T-helper 1 cell treated with Interleukin-12 subunit alpha and Interleukin-12 subunit beta and Interleukin-4 antibody, amounts not matched to agents 30 μg/mL and 1 μg/mL, for 36 hours (primary cell): ENCODE measurements around the gene TOMM6.

Experiments
- H3K27ac Mint-ChIP-seq: one replicate; pipeline ENCODE4 v1.8.0; 2021; ENCODE audit warnings: mild to moderate bottlenecking, mixed read lengths
- H3K27me3 Mint-ChIP-seq: one replicate; pipeline ENCODE4 v1.8.0; 2021; ENCODE audit warnings: low read depth, mixed read lengths
- H3K36me3 Mint-ChIP-seq: one replicate; pipeline ENCODE4 v1.8.0; 2021; ENCODE audit warnings: low read depth, mixed read lengths
- H3K4me1 Mint-ChIP-seq: one replicate; pipeline ENCODE4 v1.8.0; 2021; ENCODE audit warnings: low read depth, mixed read lengths
- H3K4me3 Mint-ChIP-seq: one replicate; pipeline ENCODE4 v1.8.0; 2021; ENCODE audit warnings: mild to moderate bottlenecking, moderate library complexity, mixed read lengths
- H3K9me3 Mint-ChIP-seq: one replicate; pipeline ENCODE4 v1.8.0; 2021; ENCODE audit warnings: mixed read lengths

The TOMM6 gene

DNA sequence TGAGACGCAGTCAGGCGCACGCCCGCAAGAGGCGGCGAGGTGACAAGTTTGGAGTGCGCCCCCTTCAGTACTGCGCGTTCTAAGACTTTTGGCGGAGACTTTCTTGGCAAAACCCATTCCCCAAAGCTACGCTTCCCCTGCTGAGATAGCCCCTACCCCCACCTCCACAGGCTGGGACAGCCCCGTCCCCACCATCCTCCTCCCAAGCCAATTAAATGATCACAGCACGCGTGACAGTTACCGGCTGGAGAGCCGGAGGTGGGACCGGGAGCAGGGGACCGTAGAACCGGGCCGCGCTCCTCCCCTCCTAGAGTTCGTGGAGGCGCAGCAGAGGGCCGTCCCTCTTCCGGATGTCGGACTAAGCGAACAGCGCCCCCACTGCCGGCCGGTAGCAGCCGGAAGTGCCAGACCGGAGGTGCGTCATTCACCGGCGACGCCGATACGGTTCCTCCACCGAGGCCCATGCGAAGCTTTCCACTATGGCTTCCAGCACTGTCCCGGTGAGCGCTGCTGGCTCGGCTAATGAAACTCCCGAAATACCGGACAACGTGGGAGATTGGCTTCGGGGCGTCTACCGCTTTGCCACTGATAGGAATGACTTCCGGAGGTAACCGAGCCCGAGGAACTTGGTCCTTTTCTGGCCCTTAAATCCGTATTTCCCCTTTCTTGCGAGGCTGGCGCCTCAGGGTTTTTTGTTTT, at the start of gene TOMM6:
Gene TOMM6, plus strand, starts transcription at position 476 of the 699 bp plus-strand sequence. Its CDS starts 4 bp downstream, at position 480.
- Mint-ChIP-seq H3K36me3 (peaks cover 21% of the 10 kb centered on the region), H3K4me1 (peaks cover 11% of the 10 kb centered on the region), H3K4me3 (peak within 1 kb of the TSS; percentile 88), H3K9me3 (no peaks in the 10 kb centered on the region), H3K27ac (peak within 1 kb of the TSS; percentile 94), H3K27me3 (peaks cover 5% of the 10 kb centered on the region)

GRCh38 chr6:41739041-41739440, 48.5 kb upstream of the TOMM6 start:
- no peaks in the 10 kb centered on the region for H3K27me3 Mint-ChIP-seq
- H3K27ac Mint-ChIP-seq: no peak overlapping the region
- H3K4me1 Mint-ChIP-seq: peaks cover 3% of the 10 kb centered on the region
- no peaks in the 10 kb centered on the region for H3K9me3 Mint-ChIP-seq
- H3K36me3 Mint-ChIP-seq: no peaks in the 10 kb centered on the region
- no peak overlapping the region for H3K4me3 Mint-ChIP-seq

DNA sequence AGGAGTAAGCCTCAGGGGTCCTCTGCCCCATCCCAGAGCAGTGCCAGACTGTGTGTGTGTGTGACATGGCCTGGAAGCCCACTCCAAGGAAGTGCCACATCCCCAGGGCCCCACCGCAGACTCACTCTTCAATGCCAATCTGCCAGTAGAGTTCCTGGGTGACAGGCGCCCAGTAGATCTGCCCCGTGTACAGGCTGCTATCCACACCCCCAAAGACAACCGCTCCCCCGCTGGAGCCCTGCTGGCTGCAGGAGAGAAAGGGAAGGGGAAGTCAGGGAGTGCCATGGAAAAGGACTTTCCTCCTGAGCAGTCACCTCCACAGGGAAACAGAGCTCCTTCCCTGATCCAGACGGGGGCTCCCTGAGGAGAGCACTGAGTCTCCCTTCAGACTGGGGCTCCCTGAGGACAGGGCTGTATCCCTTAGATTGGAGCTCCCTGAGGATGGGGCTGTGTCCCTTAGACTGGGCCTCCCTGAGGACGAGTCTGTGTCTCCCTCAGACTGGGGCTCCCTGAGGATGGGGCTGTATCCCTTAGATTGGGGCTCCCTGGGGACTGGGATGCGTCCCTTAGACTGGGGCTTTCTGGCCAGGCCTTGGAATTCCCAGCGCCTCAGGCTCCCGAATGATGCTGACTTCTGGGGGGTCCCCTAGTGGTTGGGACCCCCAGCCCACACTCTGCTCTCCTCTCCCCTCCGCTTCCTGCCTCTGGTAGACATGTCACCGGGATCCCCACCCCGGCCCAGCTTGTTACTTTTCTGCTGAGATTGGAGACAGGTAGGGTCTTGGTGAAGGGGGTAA, 46.9 kb upstream of the TOMM6 start:
- Mint-ChIP-seq H3K36me3 (no peaks in the 10 kb centered on the region), H3K4me1 (peaks cover 3% of the 10 kb centered on the region), H3K9me3 (no peaks in the 10 kb centered on the region), H3K4me3 (no peak overlapping the region), H3K27ac (no peak overlapping the region), H3K27me3 (no peaks in the 10 kb centered on the region)

DNA sequence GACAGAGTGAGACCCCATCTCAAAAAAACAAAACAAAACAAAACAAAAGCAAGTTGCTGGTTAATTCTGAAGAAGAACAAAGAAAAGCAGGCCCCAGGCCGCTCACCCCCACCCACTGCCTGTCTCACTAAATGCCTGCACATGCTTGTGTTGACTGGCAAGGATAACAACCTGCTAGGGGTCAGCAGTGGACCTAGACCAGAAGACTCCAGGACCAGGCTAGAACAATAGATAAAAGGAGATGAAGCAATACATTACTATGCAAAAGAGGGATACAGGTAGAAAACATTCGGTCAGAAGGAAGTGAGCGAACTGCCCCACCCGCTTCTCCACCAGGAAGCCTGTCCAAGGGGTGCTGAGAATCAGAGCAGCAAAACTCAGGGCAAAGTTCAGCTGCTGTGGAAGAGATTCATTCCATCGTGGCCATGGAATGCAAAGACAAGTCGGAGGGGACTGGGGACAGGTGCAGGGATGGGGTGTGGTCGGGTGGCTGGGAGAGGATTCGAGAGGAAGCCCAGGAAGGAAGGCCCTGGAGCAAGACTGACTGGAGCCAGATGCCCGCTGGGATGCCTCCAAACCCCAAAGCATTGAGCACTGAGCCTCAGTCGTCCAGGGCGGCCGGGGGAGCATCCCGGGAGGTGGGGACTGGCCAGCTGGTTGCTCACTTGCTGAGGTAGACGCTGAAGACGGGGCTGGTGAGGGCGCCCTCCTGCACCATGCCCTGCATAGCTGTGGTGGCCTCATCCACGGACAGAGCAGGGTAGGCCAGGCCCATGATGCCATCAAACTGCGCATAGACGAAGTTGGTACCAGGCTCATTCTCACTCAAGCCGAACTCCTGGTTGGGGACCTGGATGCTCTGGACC, 45.6 kb upstream of the TOMM6 start:
- Mint-ChIP-seq H3K27ac (no peak overlapping the region), H3K36me3 (no peaks in the 10 kb centered on the region), H3K4me3 (no peak overlapping the region), H3K27me3 (no peaks in the 10 kb centered on the region), H3K9me3 (no peaks in the 10 kb centered on the region), H3K4me1 (no peaks in the 10 kb centered on the region)

- Mint-ChIP-seq H3K27me3 (no peaks in the 10 kb centered on the region), H3K4me1 (no peaks in the 10 kb centered on the region), H3K36me3 (no peaks in the 10 kb centered on the region), H3K27ac (no peak overlapping the region), H3K4me3 (no peak overlapping the region), H3K9me3 (no peaks in the 10 kb centered on the region)
These were observed 43.9 kb upstream of the TOMM6 start for GRCh38 chr6:41743406-41744235.

- Mint-ChIP-seq H3K27ac (no peak overlapping the region), H3K9me3 (no peaks in the 10 kb centered on the region), H3K36me3 (no peaks in the 10 kb centered on the region), H3K27me3 (no peaks in the 10 kb centered on the region), H3K4me1 (no peaks in the 10 kb centered on the region), H3K4me3 (no peak overlapping the region)
These were observed 43.2 kb upstream of the TOMM6 start for GRCh38 chr6:41744236-41744787.

GRCh38 chr6:41746107-41746506, 41.4 kb upstream of the TOMM6 start:
- H3K4me3 Mint-ChIP-seq: no peak overlapping the region
- H3K27me3 Mint-ChIP-seq: peaks cover 6% of the 10 kb centered on the region
- no peaks in the 10 kb centered on the region for H3K9me3 Mint-ChIP-seq
- no peaks in the 10 kb centered on the region for H3K4me1 Mint-ChIP-seq
- no peaks in the 10 kb centered on the region for H3K36me3 Mint-ChIP-seq
- H3K27ac Mint-ChIP-seq: no peak overlapping the region

DNA sequence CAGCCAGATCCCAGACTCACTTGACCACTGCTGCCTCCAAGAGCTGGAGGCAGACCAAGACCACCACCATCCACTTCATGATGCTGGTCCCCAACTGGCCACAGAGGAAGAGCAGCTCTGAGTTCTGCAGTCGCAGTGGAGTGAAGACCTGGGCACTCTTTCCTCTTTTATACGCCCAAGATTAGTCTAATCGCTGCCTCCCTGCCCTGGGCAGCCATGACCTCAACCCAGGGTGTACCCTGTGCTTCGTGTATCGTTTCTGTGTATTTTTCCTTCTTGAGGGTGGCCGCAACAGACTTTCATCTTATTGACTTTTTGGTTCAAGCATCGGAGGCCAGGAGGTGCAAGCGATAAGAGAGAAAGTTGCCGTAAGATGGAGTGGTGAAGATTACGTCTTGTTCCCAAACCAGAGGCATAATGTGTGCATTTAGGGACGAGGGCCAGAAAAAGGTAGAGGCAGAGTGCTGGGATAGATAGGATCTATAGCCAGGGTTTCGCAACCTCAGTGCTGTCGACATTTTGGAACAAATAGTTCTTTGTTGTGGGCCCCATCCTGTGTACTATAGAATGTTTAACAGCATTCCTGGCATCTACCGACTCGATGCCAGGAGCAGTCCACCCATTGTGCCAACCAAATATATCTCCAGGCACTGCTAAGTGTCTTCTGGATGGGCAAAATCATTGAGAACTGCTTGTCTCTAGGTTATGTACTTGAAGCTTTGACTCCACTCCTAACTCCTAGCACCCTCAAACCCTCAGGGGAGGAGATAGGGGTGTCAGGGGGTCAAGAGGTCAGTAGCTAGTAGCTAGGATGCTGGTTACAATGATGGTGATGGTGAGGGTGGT, 40.0 kb upstream of the TOMM6 start, which contains the start of gene PGC:
Gene PGC, minus strand, starts transcription at position 142 of the 846 bp plus-strand sequence. Its CDS starts 63 bp downstream, at position 79.
- H3K4me3 Mint-ChIP-seq: no peak within 1 kb of the TSS
- H3K4me1 Mint-ChIP-seq: no peaks in the 10 kb centered on the region
- H3K27me3 Mint-ChIP-seq: peaks cover 6% of the 10 kb centered on the region
- no peak within 1 kb of the TSS for H3K27ac Mint-ChIP-seq
- H3K9me3 Mint-ChIP-seq: no peaks in the 10 kb centered on the region
- H3K36me3 Mint-ChIP-seq: no peaks in the 10 kb centered on the region

GRCh38 chr6:41748102-41748477, 39.4 kb upstream of the TOMM6 start:
- no peak overlapping the region for H3K27ac Mint-ChIP-seq
- H3K4me1 Mint-ChIP-seq: no peaks in the 10 kb centered on the region
- H3K27me3 Mint-ChIP-seq: peaks cover 8% of the 10 kb centered on the region
- H3K9me3 Mint-ChIP-seq: no peaks in the 10 kb centered on the region
- H3K36me3 Mint-ChIP-seq: no peaks in the 10 kb centered on the region
- H3K4me3 Mint-ChIP-seq: no peak overlapping the region

- H3K4me3 Mint-ChIP-seq: no peak overlapping the region
These were observed 39.0 kb upstream of the TOMM6 start for GRCh38 chr6:41748542-41748941.

GRCh38 chr6:41750374-41750773, 37.1 kb upstream of the TOMM6 start:
- Mint-ChIP-seq H3K9me3 (no peaks in the 10 kb centered on the region), H3K36me3 (no peaks in the 10 kb centered on the region), H3K4me3 (no peak overlapping the region), H3K4me1 (no peaks in the 10 kb centered on the region), H3K27me3 (peaks cover 19% of the 10 kb centered on the region), H3K27ac (no peak overlapping the region)

More at GRCh38 chr6:41748542-41748941, 39.0 kb upstream of the TOMM6 start:
- Mint-ChIP-seq H3K27ac (no peak overlapping the region), H3K9me3 (no peaks in the 10 kb centered on the region), H3K4me1 (no peaks in the 10 kb centered on the region), H3K36me3 (no peaks in the 10 kb centered on the region), H3K27me3 (peaks cover 11% of the 10 kb centered on the region)

GRCh38 chr6:41755895-41756294, 31.6 kb upstream of the TOMM6 start:
- H3K36me3 Mint-ChIP-seq: no peaks in the 10 kb centered on the region
- peaks cover 15% of the 10 kb centered on the region for H3K27me3 Mint-ChIP-seq
- no peak overlapping the region for H3K4me3 Mint-ChIP-seq
- H3K27ac Mint-ChIP-seq: no peak overlapping the region
- no peaks in the 10 kb centered on the region for H3K9me3 Mint-ChIP-seq
- no peaks in the 10 kb centered on the region for H3K4me1 Mint-ChIP-seq

DNA sequence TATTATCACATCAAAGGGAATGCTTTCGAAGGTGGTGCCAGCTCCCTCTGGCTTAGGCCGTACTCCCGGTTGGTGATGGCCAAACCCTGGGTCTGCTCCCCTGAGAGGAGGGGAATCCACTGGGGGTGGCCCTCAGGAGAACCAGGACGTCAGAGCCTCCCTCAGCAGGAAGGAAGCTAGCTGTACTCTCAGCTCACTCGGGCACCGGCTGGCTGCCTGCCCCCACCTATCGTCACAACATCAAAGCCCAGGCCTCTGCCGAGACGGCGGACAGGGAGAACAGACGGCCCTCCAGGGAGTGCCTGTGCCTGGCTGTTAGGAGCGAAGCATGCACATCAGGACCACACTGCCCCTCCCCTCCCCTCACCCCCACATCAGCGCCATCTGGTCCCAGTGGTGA, 31.1 kb upstream of the TOMM6 start:
- Mint-ChIP-seq H3K9me3 (no peaks in the 10 kb centered on the region), H3K4me1 (no peaks in the 10 kb centered on the region), H3K4me3 (no peak overlapping the region), H3K27me3 (peaks cover 15% of the 10 kb centered on the region), H3K36me3 (no peaks in the 10 kb centered on the region), H3K27ac (no peak overlapping the region)
